ENCODE measurements around the gene DEFB108B. TPM values are rescaled to one million over a fixed set of nuclear protein-coding genes. Genes with fewer than 3 reads are reported as not detected.
"Not testable (repeated sequence)": the region's sequence is repeated elsewhere in the genome, so short reads cannot be mapped to it uniquely, and the experiment has no call there.

Gene DEFB108B
- polyA plus RNA-seq, 4 donors, result not detected

DNA sequence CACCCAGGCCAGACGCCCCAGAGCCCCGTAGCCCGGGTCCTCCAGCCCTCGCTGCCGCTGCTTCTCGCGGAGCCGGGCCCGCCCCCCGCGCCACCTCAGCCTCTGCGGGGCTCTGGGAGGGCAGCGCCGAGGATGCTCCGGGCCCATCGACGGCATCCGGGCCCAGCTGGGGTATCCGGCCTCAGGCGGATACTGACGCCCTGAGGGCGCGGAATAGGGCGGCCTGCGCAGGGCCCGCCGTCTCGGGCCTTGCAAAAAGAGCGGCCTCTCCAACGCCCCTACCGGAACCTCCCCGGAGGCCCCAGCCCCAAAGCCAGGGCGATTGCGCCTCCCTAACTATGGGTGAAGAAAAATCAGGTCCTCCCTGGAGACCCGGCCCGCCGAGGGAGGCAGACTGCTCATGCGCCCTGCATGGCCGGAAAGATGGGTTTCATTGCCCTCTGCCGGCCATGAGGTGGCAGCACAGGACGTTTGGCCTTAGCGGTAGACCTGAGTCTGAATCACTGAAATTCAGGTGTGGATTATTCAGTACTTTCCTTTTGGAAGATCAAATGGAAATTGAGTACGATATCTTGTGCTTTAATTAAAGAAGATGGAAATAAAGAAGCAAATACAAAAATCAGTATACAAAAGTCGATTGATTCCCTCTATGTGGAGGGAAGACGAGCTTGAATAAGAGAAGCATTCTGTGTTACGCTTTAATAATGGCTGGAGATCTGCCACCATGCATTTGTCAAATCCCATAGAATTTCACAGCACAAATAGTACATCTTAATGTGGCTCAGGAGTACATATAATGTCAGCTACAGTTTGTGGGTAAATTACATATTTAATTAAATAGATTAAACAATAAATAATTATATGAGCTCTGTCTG is 19.3 kb upstream of the DEFB108B start:
- peak; percentile 28 to 54 (median 32) for DNase-seq (ENCODE audit: low read depth in 4 of 4, low spot score in 3 of 4)

DNA sequence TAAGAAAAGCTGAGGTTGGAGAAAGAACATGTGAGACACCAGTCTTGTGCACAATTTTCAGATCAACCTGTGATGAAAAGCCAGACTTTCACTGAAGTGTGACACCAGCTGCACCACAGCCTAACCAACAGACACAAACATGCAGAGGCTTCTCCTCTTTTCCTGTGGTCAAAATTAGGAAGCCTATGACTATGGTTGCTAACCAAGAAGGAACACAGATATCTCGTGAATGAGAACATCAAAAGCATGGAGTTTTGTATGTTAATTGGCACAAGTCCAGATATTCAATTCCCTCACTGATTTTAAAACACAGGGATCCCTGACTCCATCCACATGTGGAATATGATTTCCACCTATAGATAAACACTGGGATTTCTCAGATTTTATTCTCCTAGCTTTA is 11.5 kb upstream of the DEFB108B start:
- not testable (repeated sequence) for DNase-seq (ENCODE audit: low read depth in 4 of 4, low spot score in 3 of 4)

DNA sequence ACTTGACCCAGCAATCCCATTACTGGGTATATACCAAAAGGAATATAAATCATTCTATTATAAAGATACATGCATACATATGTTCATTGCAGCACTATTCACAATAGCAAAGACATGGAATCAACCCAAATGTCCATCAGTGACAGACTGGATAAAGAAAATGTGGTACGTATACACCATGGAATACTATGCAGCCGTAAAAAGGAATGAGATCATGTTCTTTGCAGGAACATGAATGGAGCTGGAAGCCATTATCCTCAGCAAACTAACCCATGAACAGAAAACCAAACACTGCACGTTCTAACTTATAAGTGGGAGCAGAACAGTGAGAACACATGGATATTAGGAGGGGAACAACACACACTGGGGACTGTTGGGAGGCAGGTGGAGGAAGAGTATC is 3.8 kb upstream of the DEFB108B start:
- not testable (repeated sequence) for DNase-seq (ENCODE audit: low read depth in 4 of 4, low spot score in 3 of 4)

DNA sequence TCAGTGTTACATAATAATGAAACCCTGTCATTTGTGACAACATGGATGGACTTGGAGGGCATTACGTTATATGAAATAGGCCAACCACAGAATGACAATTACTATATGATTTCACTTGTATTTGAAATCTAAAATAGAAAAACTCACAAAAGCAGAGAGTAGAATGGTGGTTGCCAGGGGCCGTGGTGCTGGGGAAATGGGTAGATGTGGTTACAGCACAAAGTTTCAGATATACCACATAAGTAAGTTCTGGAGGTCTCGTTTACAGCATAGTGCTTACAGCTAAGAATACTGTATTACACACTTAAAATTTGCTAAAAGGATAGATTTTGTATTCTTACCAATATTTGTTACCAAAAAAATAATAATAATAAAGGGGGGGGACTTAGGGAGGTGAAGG is 3.3 kb upstream of the DEFB108B start:
- not testable (repeated sequence) for DNase-seq (ENCODE audit: low read depth in 4 of 4, low spot score in 3 of 4)

DNA sequence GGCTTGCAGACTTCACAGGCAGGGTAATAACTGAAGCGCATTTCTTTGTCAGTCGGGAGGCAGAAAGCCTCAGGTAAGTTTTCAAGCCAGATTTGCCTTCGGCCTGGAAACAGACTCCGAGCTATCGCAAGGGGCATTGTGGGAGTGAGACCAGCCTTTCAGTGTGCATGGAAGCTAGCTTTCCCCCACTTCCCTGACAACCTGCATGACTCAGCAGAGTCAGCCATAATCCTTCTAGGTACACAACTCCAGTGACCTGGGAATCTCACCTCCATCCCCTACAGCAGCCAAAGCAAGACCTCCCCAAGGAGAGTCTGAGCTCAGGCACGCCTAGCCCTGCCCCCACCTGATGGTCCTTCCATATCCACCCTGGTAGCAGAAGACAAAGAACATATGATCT is 9.7 kb downstream of the DEFB108B start:
- not testable (repeated sequence) for DNase-seq (ENCODE audit: low read depth in 4 of 4, low spot score in 3 of 4)

DNA sequence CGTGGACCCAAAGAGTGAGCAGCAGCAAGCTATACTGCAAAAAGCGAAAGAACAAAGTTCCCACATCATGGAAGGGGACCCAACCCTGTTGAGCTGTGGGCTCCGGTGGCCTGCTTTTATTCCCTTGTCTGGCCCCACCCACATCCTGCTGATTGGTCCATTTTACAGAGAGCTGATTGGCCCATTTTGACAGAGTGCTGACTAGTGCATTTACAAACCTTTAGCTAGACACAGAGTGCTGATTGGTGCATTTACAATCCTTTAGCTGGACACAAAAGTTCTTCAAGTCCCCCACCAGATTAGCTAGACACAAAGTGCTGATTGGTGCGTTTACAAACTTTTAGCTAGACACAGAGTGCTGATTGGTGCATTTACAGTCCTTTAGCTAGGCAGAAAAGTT is 10.4 kb downstream of the DEFB108B start:
- DNase-seq (ENCODE audit: low read depth in 4 of 4, low spot score in 3 of 4), result not testable (repeated sequence)

DNA sequence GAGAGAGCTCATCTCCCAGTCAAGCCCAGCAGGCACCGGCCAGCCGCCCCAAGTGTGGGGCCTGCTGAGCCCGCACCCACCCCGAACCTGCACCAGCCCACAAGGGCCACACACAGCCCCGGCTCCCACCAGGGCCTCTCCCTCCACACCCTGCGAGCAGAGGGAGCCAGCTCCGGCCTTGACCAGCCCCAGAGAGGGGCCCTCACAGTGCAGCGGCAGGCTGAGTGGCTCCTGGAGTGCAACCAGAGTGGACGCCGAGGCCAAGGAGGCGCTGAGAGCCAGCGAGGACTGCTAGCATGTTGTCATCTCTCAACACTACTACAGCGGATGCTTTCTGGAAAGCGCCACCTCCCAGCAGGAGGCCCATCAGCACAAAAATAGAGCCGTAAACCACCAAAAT is 10.9 kb downstream of the DEFB108B start:
- no peak for DNase-seq (ENCODE audit: low read depth in 4 of 4, low spot score in 3 of 4)

DNA sequence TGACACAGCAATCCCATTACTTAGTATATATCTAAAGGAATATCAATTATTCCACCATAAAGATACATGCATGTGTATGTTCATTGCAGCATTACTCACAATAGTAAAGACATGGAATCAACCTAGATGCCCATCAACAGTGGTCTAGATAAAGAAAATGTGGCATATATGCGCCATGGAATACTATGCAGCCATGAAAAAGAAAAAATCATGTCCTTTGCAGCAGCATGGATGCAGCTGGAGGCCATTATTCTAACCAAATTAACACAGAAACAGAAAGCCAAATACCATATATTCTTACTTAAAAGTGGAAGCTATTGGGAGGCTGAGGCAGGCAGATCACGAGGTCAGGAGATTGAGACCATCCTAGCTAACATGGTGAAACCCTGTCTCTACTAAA is 20.9 kb downstream of the DEFB108B start:
- DNase-seq (ENCODE audit: low read depth in 4 of 4, low spot score in 3 of 4), result not testable (repeated sequence)

DNA sequence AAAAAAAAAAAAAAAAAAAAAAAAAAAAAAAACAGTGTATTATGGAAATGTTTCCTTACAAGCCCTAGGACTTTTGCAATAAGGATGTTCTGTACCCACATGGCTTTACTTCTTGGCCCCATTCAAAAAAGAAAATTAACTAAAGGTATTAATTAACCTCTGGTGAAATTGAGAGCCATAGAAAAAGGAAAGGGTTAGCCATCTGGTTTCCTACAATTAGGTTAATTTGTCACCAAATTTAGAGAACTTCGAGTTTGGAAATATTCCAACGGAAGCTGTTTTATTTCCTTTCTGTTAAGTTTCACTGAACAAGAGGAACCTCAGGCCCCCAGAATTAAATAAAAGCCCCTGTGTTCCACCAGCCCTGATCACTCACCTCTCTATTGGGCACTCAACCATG is 22.9 kb downstream of the DEFB108B start:
- not testable (repeated sequence) for DNase-seq (ENCODE audit: low read depth in 4 of 4, low spot score in 3 of 4)

DNA sequence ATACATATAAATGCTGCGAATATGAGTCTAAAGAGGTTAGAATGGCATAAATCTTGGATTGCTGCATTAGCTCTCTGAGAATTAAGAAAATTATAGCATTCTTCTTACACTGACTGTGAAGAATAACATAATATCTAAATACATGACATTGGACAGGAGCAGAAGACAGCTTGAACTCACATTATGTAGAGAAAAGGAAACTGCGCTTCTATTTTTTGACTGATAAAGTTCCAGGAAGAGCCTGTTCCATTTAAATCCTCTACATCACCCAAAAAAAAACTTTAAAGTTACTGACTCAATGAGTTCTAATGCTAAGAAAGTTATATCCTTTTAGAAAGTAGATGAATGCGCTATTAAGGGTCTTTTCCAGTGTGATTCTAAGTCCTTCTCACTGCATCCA is 27.8 kb downstream of the DEFB108B start:
- not testable (repeated sequence) for DNase-seq (ENCODE audit: low read depth in 4 of 4, low spot score in 3 of 4)

DNA sequence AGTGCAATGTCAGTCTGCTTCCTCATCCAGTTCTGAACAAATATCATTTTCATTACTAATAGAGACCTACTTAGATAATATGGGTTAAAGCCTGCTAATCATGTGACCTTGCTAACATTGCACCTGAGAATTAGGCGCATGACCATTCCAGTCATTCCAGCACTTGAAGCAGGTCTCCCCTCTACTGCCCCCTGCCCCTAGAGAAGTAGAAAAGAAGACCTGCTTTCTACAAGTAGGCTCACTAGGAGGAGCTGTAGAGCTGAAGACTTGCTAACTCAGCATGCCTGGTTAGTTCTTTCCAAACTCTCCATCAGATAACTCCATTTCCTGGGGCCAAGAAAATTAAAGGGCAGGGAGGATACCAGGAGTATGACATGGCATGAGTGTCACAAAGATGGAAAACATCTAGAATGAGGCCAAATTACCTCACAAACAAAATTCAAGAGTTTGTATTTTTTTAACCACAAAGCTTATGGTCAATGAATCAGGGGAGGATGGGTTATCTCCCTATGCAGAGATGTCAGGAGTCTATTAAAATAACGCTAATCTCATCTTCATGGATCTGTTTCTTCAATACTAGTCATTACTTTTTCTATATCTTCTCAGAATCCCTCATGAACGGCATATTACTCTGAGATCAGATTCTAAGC is 31.1 kb downstream of the DEFB108B start:
- DNase-seq (ENCODE audit: low read depth in 4 of 4, low spot score in 3 of 4), result peak; percentile 10 to 36 (median 16)

DNA sequence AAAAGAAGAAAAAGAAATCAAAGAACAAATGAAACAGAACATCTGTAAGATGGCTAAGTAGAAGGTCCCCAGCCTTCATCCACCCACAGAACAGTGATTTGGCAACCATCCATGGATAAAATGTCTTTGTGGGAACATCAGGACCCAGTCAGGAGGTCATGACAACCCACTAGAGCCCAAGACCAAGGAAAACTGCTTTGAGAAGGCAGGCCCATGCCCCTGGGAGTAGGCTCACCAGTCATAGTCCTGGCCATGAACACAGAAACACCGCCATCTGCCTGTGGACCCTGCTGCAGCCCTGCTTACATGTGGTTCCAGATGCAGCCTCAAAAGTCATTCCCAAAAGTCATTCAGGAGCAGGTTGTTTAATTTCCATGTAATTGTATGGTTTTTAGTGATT is 34.2 kb downstream of the DEFB108B start:
- not testable (repeated sequence) for DNase-seq (ENCODE audit: low read depth in 4 of 4, low spot score in 3 of 4)

DNA sequence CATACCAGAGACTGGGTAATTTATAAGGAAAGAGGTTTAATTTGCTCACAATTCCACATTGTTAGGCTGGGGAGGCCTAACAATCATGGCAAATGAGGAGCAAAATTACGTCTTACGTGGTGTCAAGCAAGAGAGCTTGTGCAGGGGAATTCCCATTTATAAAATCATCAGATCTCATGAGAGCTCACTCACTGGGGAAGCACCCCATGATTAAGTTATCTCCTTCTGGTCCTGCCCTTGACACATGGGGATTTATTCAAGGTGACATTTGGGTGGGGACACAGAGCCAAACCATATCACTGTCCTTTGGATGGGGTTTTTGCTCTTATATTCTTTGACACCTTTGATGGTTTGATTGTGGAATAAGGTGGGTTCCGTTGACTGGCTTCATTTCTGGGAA is 36.9 kb downstream of the DEFB108B start:
- DNase-seq (ENCODE audit: low read depth in 4 of 4, low spot score in 3 of 4), result not testable (repeated sequence)

DNA sequence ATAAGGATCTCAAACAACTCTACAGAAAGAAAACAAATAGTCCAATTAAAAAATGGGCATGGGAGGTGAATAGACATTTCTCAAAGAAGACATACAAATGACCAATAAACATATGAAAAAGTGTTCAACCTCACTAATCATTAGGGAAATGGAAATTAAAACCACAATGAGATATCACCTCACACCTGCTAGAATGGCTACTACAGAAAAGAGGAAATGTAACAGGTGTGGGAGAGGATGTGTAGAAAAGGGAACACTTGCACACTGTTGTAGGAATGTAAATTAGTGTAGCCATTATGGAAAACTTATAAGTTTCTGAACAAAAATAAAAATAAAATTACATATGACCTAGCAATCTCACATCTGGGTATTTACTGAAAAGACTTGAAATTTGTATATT is 37.7 kb downstream of the DEFB108B start:
- DNase-seq (ENCODE audit: low read depth in 4 of 4, low spot score in 3 of 4), result not testable (repeated sequence)

DNA sequence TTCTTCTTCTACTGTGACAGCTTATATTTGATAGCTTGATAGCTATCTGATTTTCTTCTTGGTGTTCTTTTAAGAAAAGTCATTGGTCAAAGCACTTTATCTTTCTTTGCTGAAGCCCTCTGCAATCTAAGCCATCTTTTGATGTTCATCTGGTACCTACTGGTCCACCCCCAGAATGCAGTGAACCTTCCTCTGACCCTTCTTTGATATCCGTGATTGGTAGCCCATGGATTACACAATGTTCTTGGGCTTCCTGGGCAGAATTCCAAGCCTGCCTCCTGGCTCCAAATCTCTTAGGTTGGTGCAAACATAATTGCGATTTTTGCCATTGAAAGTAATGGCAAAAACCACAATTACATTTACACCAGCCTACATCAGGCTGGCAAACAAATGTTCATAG is 43.3 kb downstream of the DEFB108B start:
- not testable (repeated sequence) for DNase-seq (ENCODE audit: low read depth in 4 of 4, low spot score in 3 of 4)

DNA sequence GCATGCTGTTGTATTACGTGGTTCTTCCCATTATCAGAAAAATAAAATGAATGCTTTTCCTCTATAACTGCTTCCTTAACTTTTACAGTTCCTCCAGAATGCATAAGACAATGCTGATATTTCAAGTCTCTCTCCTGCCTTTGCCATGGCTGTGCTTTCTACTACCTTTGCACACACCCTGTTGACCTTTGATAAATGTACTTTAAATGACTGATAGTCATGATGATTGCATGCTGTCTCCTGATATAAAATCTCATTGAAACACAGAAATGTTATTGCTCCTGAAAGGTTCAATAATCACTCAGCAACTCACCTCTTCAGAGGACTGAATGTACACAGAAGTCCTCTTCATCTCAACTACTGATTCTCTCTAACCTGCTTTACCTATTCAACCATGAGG is 45.1 kb downstream of the DEFB108B start, which contains the start of gene DEFB131B:
Gene DEFB131B, plus strand, starts transcription at position 395 of the 400 bp plus-strand sequence. Its CDS starts 0 bp downstream, at position 395.
- not testable (repeated sequence) for DNase-seq (ENCODE audit: low read depth in 4 of 4, low spot score in 3 of 4)

DNA sequence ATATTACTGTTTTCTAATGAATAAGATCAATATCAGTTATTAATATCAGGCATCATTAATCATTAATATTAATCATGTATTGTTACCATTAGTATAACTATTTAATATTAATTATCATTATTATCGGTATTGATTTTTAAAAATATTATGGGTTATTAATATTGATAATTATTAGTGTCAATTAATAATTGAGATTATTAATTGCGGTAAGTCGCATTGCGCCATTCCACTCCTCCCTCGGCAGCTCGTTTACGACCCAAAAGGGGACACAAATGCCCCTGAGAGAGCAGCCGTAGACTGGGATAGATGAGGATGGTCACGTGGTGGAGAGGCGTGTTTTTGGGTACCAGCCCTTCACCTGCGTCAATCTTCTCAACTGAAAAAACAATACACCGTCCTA is 52.8 kb downstream of the DEFB108B start:
- DNase-seq (ENCODE audit: low read depth in 4 of 4, low spot score in 3 of 4), result not testable (repeated sequence)

Other genes starting within 250 kb of the DEFB108B start
- gene DEFB131B, start 45.3 kb downstream of the DEFB108B start, polyA plus RNA-seq (ENCODE audit: insufficient read length in 4 of 4), result 1 to 10 TPM in 3 of 4 donors, not detected in 1; 1.0 to 1.8 (median 1.1) TPM
- gene XNDC1N, start 95.4 kb downstream of the DEFB108B start, polyA plus RNA-seq (ENCODE audit: insufficient read length in 4 of 4), result 1 to 10 TPM; 4.9 to 7.1 (median 6.6) TPM
- 10 to 100 TPM; 38.7 to 42.7 (median 39.6) TPM for gene RNF121, start 95.8 kb downstream of the DEFB108B start, polyA plus RNA-seq (ENCODE audit: insufficient read length in 4 of 4)
- 1 to 10 TPM; 7.8 to 9.9 (median 9.2) TPM for gene IL18BP, start 165.7 kb downstream of the DEFB108B start, polyA plus RNA-seq (ENCODE audit: insufficient read length in 4 of 4)
- 100 to 1,000 TPM; 253 to 272 (median 263) TPM for gene NUMA1, start 247.3 kb downstream of the DEFB108B start, polyA plus RNA-seq (ENCODE audit: insufficient read length in 4 of 4)
- gene LRRC51, start 247.7 kb downstream of the DEFB108B start, polyA plus RNA-seq (ENCODE audit: insufficient read length in 4 of 4), result 10 to 100 TPM; 20.1 to 26.2 (median 22.6) TPM

Measured in right renal pelvis (tissue), 4 donors.